NB4 (cell line): ENCODE data around the gene LMNTD2.

Experiments used
- DNase-seq: peaks from one replicate; pipeline ENCODE4 v3.0.0; 2010; ENCODE audit warnings: low read depth
- H3K4me3 ChIP-seq: one replicate; pipeline ENCODE4 v1.5.1; 2011; ENCODE audit warnings: mild to moderate bottlenecking, low read depth, low read length, moderate library complexity
- CTCF ChIP-seq: IDR thresholded peaks from one replicate; pipeline ENCODE4 v1.5.1; 2012; ENCODE audit warnings: low read depth, low read length
- MAX ChIP-seq: IDR thresholded peaks from 2 replicates; pipeline ENCODE4 v1.6.1; 2011; ENCODE audit warnings: low read depth, low read length
- MYC ChIP-seq: IDR thresholded peaks from 2 replicates; pipeline ENCODE4 v1.6.1; 2011; ENCODE audit warnings: low read depth, low read length
- POLR2A ChIP-seq: IDR thresholded peaks from 2 replicates; pipeline ENCODE4 v1.6.1; 2011; ENCODE audit warnings: mild to moderate bottlenecking; ENCODE audit not compliant: insufficient read length; ENCODE audit errors: extremely low read depth

LMNTD2 gene

GRCh38 chr11:544817-545166 lies 15.7 kb downstream of the LMNTD2 start:
- no peak overlapping the region for H3K4me3 ChIP-seq
- DNase-seq: no peak
- TF ChIP-seq CTCF (no peak), MYC (no peak), POLR2A (no peak), MAX (no peak)

GRCh38 chr11:541433-541885 lies 19.1 kb downstream of the LMNTD2 start:
- no peak overlapping the region for H3K4me3 ChIP-seq
- no peak for DNase-seq
- TF ChIP-seq MYC: no peak
- TF ChIP-seq POLR2A: no peak
- TF ChIP-seq CTCF: no peak
- no peak for TF ChIP-seq MAX

- DNase-seq: no peak
- no peak overlapping the region for H3K4me3 ChIP-seq
- TF ChIP-seq POLR2A: no peak
- TF ChIP-seq MAX: no peak
- no peak for TF ChIP-seq MYC
- TF ChIP-seq CTCF: no peak
These were observed 19.7 kb downstream of the LMNTD2 start for GRCh38 chr11:540583-541432.

- no peak for TF ChIP-seq CTCF
- no peak for TF ChIP-seq MYC
- TF ChIP-seq POLR2A: no peak
- TF ChIP-seq MAX: no peak
- H3K4me3 ChIP-seq: no peak overlapping the region
- DNase-seq: no peak
These were observed 20.5 kb downstream of the LMNTD2 start for GRCh38 chr11:539971-540481.

- DNase-seq: no peak
- TF ChIP-seq POLR2A (no peak), MYC (no peak), MAX (no peak), CTCF (no peak)
- no peak overlapping the region for H3K4me3 ChIP-seq
These were observed 22.0 kb downstream of the LMNTD2 start for GRCh38 chr11:538431-539051.
